ENCODE measurements around the gene EFCAB8.
A peak's percentile ranks its signal among the peaks of the same experiment; 100 is the strongest.
"Not testable (repeated sequence)": the region's sequence is repeated elsewhere in the genome, so short reads cannot be mapped to it uniquely, and the experiment has no call there.

Gene EFCAB8

DNA sequence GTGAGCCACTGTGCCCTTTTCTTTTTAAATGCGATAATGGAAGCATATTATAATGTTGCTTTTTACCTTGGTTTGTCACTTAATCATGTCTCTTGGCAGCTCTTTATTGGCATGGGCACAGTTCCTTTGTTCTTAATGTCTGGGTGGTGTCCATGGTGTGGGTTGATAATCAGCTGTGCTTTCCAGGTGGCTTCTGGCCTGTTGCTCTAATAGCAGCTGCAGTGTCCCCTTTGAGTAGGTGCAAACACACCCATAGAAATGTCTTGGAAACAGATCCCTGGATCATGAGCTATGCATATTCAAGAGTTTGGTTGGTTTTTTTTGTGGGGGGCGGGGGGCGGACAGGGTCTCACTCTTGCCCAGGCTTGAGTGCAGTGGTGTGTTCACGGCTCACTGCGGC, 29.9 kb downstream of the EFCAB8 start:
- DNase-seq (ENCODE audit: low read depth) = no peak

DNA sequence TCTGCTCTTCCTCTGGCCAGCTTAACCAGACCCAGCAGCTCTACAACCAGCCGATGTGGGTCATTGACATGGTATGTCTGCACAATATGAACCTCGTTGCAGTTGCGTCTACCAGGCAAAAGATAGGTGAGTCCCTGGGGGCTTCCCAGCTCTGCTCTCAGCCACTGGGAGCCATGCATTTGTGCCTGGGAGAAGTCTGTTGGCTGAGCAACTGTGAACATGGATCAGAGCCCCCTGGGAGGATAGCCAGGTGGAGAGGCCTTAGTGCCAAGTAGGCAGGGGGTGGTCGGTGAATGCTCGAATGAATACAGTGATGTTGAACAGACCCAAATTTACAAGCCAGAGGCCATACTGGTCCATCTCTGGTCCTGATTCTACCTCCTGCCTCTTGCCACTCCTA, 30.6 kb downstream of the EFCAB8 start:
- DNase-seq (ENCODE audit: low read depth) = no peak

DNA sequence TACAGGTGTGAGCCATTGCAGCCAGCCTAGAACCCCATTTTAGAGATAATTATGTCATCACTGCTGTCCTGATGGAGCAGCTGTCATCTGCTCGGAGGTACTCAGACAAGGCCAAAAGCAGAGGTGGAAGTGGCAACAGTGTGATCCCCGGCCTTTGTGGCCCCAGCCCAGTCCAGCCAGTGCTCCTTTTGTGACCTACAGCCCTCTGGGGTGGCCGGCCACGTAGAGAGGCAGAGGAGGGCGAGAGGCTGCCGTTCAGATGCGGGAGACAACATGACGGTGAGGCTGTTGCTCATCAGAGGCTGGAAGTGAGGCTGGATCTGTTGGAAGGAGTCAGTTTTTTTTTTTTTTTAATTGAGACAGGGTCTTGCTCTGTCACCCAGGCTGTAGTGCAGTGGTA, 32.8 kb downstream of the EFCAB8 start:
- no peak for DNase-seq (ENCODE audit: low read depth)

DNA sequence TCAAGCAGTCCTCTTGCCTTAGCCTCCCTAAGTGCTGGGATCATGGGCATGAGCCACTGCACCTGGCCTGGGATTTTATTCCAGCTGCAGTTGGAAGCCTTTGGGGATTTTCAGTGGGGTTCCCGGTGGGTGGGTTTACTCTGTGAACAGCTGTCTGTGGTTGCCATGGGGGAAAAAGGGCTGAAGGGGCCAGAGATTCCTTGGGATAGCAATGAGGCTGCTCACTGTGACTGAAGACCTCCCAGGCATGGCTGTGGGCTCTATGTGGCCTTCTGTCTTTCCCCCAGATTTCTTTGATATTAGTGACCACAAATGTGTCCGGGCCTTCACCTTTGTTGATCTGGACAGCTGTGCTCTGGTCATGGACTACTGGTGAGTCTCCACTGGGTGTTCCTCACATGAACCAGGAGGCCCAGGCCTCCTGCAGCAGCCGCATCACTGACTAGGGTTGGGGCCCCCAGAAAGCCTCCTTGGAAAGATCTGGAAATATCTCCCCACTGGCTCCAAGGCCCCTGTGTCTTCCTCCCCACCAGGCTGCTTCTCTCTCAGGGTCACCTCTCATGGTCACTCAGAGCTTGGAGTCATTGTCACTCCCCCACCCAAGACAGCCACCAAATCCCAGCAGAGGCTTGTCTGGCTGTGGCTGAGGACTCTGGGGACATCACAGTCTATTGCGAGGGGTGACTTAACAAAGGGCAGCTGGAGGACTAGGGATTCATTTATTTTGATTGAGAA, 33.4 kb downstream of the EFCAB8 start:
- DNase-seq (ENCODE audit: low read depth) = no peak

DNA sequence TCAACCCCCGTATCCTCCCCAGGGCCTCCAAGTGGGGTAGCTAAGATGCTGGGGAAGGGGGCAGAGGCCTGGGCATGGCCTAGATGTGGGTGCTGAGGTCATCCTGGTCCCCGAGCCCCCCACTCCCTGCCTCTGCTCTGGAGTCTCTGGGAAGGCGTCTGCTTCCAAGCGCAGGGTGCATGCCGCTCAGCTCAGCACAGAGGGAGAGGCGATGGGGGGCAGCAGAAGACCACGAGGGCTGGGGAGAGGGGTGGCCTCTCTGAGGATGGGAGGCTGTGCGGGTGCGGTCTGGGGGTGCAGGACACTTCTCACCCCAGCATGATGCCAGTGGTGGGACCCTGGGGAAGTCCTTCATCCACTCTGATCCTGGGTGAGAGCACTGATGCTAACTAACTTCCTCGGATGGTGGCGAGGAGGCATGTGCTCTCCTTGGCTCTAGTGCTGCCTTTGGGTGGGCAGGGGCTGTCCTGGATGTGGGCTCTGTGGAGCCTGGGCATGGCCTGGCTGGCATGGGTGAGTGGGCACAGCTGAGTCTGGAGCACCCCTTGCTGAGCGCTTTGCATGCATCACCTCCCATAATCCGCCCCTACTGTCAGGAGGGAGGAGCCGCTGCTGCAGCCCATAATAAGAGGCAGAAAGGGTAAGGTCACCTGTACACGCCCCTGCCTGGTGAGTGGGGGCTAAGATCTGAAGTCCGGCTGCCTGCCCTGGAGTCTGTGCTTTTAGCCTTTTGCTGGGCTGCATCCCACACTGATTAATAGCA, 34.7 kb downstream of the EFCAB8 start:
- no peak for DNase-seq (ENCODE audit: low read depth)

DNA sequence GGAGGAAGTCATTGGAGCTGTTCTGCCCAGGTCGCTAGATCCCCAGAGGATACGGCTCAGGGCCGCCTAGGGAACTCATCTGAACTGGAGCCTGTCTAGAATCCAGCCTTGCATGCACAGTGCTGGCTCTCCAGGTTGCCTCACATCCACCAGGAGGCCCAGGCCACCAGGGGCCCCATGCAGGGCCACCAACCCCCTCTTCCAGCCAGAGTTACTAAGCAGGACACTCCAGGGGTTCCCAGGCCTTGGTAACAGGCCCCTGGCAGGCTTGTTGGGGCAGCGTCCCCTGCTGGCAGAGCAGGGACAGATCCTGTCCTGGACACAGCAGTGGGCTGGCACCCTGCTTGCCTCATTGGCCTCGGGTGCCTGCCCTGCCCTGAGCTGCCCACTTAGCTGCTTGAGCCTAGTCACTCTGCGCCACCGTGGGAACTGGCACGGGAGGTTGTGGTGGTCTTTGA, 35.3 kb downstream of the EFCAB8 start:
- no peak for DNase-seq (ENCODE audit: low read depth)

DNA sequence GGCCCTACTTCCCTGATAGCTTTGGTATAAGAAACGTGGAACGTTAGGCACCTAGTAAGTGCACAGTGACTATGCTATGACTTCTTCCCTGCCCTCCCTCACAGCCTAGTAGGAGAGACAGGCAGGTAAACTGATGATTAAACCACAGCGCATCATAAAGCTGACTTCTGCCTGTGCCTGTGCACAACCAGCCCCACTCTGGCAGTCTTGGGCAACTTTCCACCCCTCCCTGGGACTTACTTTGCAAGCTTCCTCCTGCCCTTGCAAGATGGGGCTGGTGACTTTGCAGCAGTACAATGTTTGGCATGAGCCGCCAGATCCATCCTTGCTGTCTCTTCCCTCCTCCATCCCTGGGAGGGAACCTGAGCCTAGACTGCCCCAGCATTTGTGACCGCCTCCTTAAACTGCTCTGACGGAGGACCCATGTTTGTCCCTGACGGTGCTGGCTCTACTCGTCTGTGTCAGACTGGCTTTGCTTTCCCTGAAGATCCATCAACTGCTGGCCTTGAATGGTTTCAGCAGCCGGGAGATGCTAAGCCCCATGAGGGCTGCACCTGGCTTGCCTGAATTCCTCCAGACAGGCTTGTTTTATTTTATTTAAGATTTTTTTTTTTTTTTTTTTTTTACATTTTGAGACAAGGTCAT, 36.1 kb downstream of the EFCAB8 start:
- DNase-seq (ENCODE audit: low read depth) = no peak

DNA sequence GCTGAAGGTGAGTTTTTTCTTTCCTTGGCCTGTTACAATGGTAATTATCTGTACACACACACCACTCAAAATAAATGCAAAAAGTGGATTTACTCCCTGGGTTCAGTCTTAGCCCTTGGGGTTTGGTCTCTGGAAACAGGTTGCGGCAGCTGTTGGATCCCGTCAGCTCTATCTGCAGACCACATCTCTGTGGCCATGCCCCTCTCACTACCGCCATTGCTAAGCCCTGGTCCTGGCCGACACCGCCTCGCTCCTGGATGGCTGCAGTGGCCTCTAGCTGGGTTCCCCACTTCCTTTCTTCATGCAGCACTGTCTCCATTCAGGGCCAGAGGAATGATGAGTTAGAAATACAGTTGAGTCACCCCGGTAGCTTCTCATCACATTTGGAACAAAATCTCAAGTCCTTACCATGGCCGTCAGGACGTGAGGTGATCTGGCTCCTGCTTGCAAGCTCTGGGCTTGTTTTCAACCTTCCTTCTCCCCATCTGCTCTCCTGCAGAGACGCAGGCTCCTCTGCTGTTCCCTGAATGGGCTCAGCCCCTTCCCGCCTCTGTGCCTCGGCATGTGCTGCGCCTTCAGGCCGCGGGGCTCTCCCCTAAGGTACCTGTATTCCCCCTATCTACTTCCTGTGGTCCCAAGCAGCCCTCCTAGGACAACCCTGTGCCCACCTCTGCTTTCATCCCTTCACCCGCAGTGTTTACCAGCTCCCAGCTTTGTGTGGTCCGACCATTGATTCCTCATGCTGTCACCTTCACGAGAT, 38.0 kb downstream of the EFCAB8 start:
- DNase-seq (ENCODE audit: low read depth) = no peak

DNA sequence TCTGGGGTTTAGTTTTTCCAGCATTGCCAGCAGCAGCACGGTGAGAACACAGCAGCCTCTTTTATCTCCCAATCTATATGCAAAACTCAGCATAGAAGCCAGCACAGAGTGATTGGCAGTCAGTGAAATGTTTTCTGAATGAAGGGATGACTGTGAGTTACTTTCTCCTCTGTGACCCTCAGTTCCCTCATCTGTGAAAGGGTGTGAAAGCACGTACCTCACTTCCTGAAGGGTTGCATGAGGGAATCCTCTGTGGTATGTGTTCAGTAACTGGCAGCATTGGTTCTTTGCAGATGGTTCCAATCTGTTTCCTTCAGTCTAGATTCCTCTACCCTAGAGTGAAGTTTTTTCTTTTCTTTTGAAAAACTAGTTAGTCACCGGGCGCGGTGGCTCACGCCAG, 40.0 kb downstream of the EFCAB8 start:
- no peak for DNase-seq (ENCODE audit: low read depth)

DNA sequence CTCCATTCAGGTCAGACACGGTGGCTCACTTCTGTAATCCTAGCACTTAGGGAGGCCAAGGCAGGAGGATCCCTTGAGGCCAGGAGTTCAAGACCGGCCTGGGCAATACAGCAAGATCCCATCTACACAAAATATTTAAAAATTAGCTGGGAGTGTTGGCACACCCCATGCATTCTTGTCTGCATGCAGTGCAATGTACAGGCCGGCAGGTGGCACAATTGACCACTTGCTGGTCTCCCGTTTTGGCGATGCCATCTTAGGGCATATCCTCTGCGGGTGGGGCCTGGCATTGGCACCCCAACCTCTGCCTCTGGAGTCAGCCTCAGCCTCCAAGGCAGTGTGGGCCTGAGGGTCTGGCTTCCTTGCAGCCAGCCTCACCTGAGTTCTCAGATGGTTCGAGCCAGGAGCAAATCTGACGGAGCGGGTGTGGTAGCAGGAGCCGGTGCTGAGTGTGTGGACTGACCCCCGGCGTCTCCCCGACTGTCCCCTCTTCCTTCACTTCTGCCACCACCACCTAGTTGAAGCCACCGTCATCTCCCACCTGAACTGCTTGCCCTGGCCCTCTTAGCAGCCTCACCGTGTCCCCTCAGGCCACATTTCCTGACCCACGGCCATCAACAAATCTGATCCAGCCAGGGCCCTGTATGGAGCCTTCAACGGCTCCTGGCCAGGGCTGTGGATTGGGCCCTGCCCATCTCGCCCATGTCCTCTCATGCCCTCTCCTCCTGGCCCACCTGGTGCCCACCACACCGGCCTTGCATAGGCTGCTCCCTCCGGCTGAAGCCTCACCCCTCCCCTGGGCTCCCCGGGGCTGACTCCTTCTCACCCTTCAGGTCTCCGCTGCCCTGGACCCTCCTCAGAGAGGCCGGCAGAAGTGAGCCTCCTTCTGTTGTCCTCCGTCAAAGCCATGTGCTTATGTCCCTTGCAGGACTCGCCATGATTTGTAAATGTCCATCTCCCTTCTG, 44.0 kb downstream of the EFCAB8 start:
- DNase-seq (ENCODE audit: low read depth) = peak; percentile 46

DNA sequence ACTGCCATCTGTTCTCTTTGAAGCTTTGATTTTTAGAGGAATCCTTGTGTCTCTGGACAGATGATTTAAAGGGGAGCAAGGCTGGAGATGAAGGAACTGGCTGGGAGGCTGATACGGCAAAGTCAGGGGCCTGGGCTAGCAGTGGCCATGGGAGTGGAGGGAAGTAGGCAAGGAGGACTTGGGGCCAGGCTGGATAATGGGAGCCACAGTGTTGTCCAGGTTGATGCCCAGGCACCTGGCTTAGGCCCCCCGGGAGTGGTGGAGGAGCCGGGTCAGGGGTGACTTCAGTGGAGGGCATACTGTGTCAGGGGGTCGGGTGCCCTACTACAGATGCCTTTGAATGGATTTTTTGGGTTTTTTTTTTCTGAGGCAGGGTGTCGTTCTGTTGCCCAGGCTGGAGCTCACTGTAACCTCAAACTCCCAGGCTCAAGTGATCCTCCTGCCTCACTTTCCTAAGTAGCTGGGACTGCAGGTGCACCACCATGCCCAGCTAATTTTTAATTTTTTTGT, 45.0 kb downstream of the EFCAB8 start:
- DNase-seq (ENCODE audit: low read depth) = no peak

DNA sequence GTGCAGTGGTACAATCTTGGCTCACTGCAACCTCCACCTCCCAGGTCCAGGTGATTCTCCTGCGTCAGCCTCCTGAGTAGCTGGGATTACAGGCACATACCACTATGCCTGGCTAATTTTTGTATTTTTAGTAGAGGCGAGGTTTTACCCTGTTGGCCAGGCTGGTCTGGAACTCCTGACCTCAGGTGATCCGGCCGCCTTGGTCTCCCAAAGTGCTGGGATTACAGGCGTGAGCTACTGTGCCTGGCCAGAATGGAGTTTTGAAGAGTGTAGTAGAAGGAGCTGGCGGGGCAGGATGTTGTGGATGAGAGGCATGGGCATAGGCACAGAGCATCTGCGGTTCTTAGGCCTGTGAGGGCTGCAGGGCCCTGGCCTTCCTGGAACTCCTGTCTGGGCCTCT, 46.0 kb downstream of the EFCAB8 start:
- not testable (repeated sequence) for DNase-seq (ENCODE audit: low read depth)

DNA sequence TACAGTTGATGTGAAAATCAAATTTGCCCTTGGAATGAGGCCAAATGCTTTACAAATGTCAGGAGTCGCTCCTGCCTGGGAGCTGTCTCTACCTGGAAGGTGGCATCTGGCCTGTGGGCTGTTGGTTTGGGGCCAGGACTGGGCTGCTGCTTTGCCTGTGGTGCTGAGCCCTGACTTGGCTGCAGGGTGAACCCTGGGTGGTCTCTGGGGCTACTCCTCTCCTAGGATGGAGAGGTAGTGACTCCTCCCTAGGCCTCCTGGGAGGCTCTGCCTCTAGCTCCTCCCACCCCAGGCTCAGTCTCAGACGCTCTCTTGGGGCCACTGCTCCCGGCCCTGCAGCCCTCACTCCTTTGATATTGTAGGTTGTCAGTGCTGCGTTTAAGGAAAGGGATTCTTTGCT, 47.5 kb downstream of the EFCAB8 start:
- DNase-seq (ENCODE audit: low read depth) = no peak

DNA sequence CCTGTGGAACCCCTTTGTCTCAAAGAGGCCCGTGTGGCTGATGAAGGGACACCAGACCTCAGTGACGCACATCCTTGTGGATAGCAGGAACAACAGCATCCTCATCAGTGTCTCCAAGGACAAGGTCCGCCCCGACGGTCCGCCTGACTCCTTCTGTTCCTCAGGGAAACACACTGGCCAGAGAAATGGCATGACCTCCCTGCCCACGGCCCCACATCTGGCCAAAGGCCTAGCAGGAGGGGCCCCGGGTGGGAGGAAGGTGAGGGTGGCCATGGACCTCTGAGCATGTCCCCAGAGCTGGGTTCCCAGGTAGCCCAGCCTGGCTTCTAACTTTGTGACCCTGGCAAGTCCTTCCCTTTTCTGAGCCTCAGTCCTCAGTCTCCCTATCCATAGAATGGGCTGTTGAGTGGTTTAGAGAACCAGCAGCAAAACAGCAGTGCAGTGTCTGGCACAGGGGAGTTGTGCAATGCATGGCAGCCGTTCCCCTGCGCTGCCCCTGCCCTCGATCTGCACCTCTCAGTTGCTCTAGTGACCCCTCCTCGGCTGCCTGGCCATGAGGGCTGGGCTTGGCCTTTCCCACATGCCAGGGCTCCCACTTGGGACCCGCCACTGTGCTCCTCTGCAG, 48.3 kb downstream of the EFCAB8 start:
- no peak for DNase-seq (ENCODE audit: low read depth)

DNA sequence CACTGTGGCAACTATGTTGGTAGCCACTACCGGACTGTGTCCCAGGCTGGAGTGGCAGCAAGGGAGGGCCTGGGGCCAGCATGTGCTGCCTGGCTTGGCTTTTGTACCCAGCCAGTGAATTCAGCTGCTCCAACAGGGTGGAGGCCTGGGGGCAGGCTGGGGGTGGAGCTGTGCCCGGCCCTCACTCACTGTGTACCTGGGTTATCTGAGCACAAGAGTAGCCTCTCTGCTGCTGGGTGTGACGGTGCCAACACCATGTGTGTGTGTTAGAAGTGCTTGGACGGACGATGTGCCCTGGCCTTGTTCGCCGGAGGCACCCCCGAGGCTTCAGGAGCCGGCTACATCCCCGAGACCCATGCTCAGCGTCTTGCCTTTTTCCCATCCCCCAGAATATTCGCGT, 49.2 kb downstream of the EFCAB8 start:
- no peak for DNase-seq (ENCODE audit: low read depth)

DNA sequence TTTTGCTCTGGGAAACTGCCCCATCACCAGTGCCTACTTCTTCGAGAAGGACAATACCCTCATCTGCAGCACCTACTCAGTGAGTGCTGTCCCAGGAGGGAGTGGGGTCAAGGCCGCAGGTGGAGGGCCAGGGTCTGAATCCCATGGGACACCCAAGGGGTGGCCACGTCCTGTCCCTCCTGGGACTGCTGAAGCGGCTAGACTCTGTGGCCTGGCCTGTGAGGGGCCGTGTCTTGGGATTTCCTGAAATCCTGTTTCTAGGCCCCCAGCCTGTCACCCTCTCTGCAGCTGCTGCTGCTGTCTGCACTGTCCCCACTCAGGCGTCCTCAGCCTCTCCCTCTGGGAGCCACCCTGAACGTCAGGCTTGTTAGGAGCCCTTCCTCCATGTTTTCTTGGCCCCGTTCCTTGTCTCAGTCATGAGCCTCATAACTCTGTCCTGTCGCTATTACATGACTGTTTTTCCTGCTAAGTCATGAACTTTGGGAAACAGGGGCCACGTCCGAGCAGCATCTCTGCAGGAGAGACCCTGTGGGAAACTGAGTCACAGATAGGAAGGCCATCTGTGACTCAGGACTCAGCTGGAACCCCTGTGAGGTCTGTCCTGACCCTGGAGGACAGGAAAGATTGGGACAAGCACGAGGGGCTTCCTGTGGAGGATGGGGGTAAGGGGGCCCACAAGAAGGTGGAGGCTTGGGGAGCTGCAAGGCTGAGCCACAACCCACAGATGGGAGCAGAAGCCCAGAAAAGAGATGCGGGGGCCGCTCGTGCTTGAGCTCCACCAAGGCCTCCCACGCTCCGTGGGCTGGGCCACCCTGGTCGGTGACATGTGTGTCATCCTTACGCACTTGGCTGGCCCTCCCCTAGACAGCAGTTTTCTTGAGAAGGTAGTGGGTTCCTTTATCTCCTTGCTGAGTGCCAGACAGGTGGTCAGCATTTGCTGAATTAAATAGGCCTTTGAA, 49.9 kb downstream of the EFCAB8 start:
- no peak for DNase-seq (ENCODE audit: low read depth)

DNA sequence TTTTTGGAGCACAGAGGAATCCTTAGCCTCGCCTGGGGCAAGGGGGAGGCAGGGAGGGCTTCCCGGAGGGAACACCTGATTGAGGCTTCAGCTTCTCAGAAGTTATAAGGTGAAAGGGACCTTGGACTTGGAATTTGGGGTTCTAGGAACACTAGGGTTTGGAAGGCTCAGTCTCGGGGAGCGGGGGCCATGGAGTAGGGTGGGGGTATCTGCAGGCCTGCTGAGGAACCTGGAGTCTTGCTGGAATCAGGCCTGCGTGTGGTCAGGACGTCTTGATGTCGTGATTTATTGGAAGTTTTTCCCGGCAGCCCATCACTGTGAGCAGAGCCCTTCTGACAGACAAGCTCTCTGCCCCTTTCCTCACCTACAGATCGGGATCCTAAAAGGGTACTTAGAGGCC, 50.7 kb downstream of the EFCAB8 start:
- no peak for DNase-seq (ENCODE audit: low read depth)

DNA sequence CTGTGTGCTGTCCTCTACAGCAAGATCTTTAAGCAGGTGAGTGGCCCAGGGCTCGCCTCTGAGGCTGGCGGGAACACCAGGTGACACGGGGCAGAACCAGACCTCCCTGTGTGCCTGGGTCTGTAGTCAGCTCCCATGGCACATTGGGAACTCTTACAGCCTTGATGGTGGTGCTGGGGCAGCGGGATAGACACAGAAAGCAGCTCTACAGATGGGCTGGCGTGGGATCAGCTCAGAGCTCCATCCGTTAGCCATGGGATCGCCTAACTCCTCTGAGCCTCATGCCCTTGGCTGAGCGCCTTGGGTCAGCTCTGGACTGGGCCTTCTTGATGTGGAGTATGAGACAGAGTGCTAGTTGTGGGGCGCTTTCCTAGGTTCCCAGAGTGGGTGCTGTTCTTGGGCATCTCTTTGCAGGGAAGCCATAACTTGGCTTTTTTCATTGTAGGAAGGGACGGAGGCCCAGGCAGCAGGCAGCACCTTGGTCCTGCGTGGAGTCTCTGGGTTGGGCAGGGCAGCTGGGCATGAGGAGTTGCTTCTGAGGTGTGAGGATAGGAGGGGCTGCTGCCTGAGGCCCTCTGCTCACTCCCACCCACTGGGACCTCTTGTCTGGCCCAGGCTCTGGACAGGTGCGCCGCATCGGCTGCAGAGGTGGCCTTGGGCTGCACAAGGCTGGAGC, 51.3 kb downstream of the EFCAB8 start:
- no peak for DNase-seq (ENCODE audit: low read depth)

DNA sequence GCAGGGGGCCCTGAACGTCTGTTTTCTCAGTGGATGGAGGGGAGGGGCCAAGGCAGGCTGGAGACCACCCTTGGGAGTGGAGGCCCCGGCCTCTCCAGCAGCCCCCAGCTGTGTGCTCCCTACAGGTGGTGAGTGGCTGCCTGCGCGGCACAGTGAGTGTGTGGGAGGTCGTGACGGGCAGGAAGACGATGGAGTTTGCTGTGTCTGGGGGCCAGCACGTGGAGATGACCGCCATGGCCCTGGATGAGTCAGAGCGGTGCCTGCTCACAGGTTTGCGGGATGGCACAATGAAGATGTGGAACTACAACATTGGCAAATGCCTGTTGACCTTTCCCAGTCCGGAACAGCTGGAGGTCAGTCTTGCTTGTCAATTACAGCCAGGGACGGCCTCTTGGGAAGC, 52.6 kb downstream of the EFCAB8 start:
- DNase-seq (ENCODE audit: low read depth) = no peak

Data from activated T-helper 9 cell treated with anti-CD3 and anti-CD28 coated beads, Interleukin-2, amount 50 U/mL, for 16 hours (primary cell).